ENCODE results near the gene PTPRN2.
"Not testable (repeated sequence)": the region's sequence is repeated elsewhere in the genome, so short reads cannot be mapped to it uniquely, and the experiment has no call there.

The PTPRN2 gene

DNA sequence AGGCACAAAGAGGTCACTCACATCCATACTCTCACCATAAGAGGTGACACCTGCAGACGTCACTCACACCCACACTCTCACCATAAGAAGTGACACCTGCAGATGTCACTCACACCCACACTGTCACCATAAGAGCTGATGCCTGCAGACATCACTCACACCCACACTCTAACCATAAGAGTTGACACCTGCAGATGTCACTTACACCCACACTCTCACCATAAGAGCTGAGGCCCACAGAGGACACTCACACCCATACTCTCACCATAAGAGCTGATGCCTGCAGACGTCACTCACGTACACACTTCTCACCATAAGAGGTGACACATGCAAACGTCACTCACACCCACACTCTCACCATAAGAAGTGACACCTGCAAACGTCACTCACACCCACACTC is 255.1 kb downstream of the PTPRN2 start:
- DNase-seq: not testable (repeated sequence)

- not testable (repeated sequence) for DNase-seq
Measured at GRCh38 chr7:158331826-158332450, 255.7 kb downstream of the PTPRN2 start.

GRCh38 chr7:158329686-158330085 is 257.9 kb downstream of the PTPRN2 start:
- DNase-seq: no peak

DNA sequence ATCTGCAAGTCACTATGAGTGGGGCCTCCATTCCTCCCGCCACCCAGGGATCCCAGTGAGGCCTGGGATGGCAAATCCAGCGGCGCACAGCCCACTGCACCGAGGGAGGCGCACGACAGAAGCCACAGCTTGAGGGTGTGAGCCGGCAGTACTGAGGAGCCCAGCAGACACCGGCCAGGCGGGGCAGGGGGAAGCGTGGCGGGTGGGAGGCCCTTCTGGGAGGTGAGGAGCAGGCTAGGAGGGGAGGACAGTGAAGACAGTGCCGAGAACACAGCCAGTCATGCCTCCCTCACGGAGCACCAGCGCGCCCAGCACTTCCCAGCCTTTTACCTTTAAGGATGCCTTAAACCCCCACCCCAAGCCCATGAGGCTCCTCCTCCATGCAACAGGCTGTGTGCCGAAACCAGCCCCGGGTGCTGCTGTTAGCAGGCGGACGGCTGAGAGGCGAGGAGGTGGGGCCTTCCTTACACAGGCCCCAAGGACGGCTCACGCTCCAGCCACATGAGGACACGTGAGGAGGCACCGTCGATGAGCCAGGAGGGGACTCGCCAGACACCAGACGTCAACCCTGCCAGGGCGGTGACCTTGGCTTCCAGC is 258.5 kb downstream of the PTPRN2 start:
- no peak for DNase-seq

GRCh38 chr7:158328376-158329013 is 259.1 kb downstream of the PTPRN2 start:
- DNase-seq: no peak

- DNase-seq: peak; percentile 74
Measured at GRCh38 chr7:158327571-158328180, 259.9 kb downstream of the PTPRN2 start.

- no peak for DNase-seq
Measured at GRCh38 chr7:158327012-158327411, 260.6 kb downstream of the PTPRN2 start.

- peak; percentile 31 for DNase-seq
Measured at GRCh38 chr7:158325530-158326381, 261.9 kb downstream of the PTPRN2 start.

GRCh38 chr7:158324397-158325360 is 262.9 kb downstream of the PTPRN2 start:
- DNase-seq: no peak

GRCh38 chr7:158323741-158324396 is 263.8 kb downstream of the PTPRN2 start:
- no peak for DNase-seq

GRCh38 chr7:158322616-158323530 is 264.8 kb downstream of the PTPRN2 start:
- DNase-seq: no peak

GRCh38 chr7:158321936-158322615 is 265.5 kb downstream of the PTPRN2 start:
- no peak for DNase-seq

DNA sequence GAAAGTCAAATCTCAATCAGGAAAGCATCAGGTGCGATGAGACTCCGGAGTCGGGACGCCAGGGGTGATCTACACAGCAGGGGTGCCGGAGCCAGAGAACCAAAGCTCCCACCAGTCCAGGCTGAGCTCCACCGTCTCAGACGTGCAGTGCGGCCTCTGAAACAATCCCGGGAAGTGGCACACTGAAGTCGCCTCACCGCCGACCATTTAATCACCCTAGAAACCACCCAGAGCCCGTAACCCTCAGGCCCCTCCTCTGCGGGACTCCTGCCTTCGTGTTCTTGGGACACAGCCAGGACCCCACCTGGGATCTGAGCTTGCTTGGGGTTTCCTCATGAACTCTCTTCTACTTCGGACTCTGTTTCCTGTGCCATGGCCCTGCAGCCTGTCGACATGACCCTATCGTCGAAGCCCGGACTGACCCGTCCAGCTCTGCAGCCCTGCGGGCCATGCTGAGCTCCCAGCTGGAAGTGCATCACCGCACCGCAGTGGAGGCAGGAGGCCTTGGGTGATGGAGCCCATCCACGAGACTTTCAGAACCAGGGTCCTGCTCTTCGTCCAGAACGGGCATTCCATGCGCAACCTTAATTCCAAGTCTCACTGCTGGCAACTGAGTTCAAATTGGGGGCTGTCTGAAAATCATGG is 266.4 kb downstream of the PTPRN2 start:
- no peak for DNase-seq

- DNase-seq: no peak
Measured at GRCh38 chr7:158320328-158320727, 267.3 kb downstream of the PTPRN2 start.

DNA sequence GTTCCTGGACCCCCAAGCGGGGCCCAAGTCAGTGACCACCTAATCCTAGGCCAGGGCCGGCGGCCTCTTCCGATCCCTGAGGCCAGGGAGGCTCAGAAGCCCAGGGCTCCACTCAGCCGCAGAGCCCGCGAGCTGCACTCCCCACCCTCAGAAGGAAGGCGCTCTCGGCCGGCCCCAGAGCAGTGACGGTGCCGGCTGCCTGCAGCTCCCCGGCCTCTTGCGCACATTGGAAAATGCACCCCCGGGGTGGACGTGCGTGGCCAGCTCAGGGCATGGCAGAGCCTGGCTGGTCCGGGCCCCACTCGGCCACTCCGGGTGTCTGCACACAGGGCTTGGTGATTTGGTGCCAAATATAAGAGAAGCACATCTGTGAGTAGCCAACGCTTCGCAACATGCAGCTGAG is 269.1 kb downstream of the PTPRN2 start:
- DNase-seq: no peak

- DNase-seq: peak; percentile 82
Measured at GRCh38 chr7:158317238-158318205, 270.1 kb downstream of the PTPRN2 start.

DNA sequence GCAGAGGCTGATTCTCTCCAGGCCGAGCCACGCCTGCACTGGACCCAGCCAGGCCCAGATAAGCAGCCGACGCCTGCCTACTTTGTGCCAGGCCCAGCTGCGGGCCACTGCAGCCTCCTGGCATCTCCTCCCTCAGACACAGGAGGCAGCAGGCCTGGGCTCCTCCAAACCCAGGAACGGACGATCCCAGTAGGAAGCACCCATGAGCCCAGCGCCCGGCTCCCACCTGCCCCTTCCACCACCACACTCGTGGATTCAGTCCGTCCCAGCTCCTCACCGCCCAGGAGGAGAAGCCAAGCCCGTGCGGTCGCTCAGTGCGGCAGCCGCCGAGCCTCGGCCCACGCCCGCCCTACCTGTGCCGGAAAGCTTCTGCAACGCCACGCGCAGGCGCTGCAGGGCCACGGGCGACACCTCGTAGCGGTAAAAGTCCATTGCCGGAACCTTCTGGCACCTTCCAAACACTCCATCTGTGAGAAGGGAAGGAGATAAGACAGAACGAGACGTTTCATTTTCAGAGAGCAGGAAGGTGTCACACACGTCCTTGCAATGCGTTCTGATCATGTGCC is 271.1 kb downstream of the PTPRN2 start:
- DNase-seq: no peak
